Nephron progenitor cell (in vitro differentiated cells): ENCODE data around the gene SERPINA4.

Experiments used
- DNase-seq: peaks from one replicate; pipeline ENCODE4 v3.0.0; 2021
- H3K27ac Mint-ChIP-seq: 2 replicates; pipeline ENCODE4 v1.8.0; 2021; ENCODE audit warnings: mild to moderate bottlenecking, moderate library complexity, mixed read lengths
- H3K27me3 Mint-ChIP-seq: 2 replicates; pipeline ENCODE4 v1.8.0; 2021; ENCODE audit warnings: mild to moderate bottlenecking, low read depth, mixed read lengths; ENCODE audit not compliant: poor library complexity
- H3K36me3 Mint-ChIP-seq: 2 replicates; pipeline ENCODE4 v1.8.0; 2021; ENCODE audit warnings: low read depth, mixed read lengths
- H3K4me1 Mint-ChIP-seq: 2 replicates; pipeline ENCODE4 v1.8.0; 2021; ENCODE audit warnings: mixed read lengths
- H3K4me3 Mint-ChIP-seq: 2 replicates; pipeline ENCODE4 v1.8.0; 2021; ENCODE audit warnings: mild to moderate bottlenecking, moderate library complexity, mixed read lengths
- H3K9me3 Mint-ChIP-seq: 2 replicates; pipeline ENCODE4 v1.8.0; 2021; ENCODE audit warnings: mild to moderate bottlenecking, moderate library complexity, mixed read lengths
- CTCF ChIP-seq: fragments of 200-600 bp; sonication (generic); IDR thresholded peaks from 2 replicates; pipeline ENCODE4 v1.5.0; 2021; ENCODE audit warnings: antibody characterized with exemption

SERPINA4 gene

GRCh38 chr14:94531187-94531586 is 30.1 kb upstream of the SERPINA4 start:
- no peak for DNase-seq

GRCh38 chr14:94532447-94532846 is 28.8 kb upstream of the SERPINA4 start:
- Mint-ChIP-seq H3K36me3 (no peaks in the 10 kb centered on the region), H3K27ac (no peak overlapping the region), H3K4me3 (no peak overlapping the region), H3K27me3 (peaks cover 15% of the 10 kb centered on the region), H3K4me1 (no peaks in the 10 kb centered on the region), H3K9me3 (peaks cover 16% of the 10 kb centered on the region)
- no peak for DNase-seq
- TF ChIP-seq CTCF, result no peak

More at GRCh38 chr14:94531187-94531586, 30.1 kb upstream of the SERPINA4 start:
- Mint-ChIP-seq H3K27me3 (peaks cover 7% of the 10 kb centered on the region), H3K36me3 (no peaks in the 10 kb centered on the region), H3K4me1 (no peaks in the 10 kb centered on the region), H3K27ac (no peak overlapping the region), H3K4me3 (no peak overlapping the region), H3K9me3 (peaks cover 26% of the 10 kb centered on the region)
- no peak for TF ChIP-seq CTCF

GRCh38 chr14:94535506-94535905 is 25.7 kb upstream of the SERPINA4 start:
- no peak for TF ChIP-seq CTCF
- Mint-ChIP-seq H3K4me3 (no peak overlapping the region), H3K27ac (no peak overlapping the region), H3K4me1 (peaks cover 15% of the 10 kb centered on the region), H3K36me3 (no peaks in the 10 kb centered on the region), H3K27me3 (peaks cover 10% of the 10 kb centered on the region), H3K9me3 (peaks cover 4% of the 10 kb centered on the region)
- DNase-seq, result no peak

- H3K27ac Mint-ChIP-seq, result no peak overlapping the region
- H3K9me3 Mint-ChIP-seq, result peaks cover 4% of the 10 kb centered on the region
- no peak for TF ChIP-seq CTCF
- H3K36me3 Mint-ChIP-seq, result no peaks in the 10 kb centered on the region
- DNase-seq, result no peak
- H3K27me3 Mint-ChIP-seq, result peaks cover 10% of the 10 kb centered on the region
- H3K4me3 Mint-ChIP-seq, result no peak overlapping the region
- peaks cover 20% of the 10 kb centered on the region for H3K4me1 Mint-ChIP-seq
Observed at GRCh38 chr14:94536836-94537235, 24.4 kb upstream of the SERPINA4 start.

- DNase-seq, result no peak
- Mint-ChIP-seq H3K27ac (no peak overlapping the region), H3K4me3 (no peak overlapping the region), H3K36me3 (no peaks in the 10 kb centered on the region), H3K4me1 (peaks cover 20% of the 10 kb centered on the region), H3K27me3 (peaks cover 14% of the 10 kb centered on the region), H3K9me3 (peaks cover 4% of the 10 kb centered on the region)
- no peak for TF ChIP-seq CTCF
Observed at GRCh38 chr14:94538070-94538740, 23.0 kb upstream of the SERPINA4 start.

GRCh38 chr14:94539181-94539580 is 22.1 kb upstream of the SERPINA4 start:
- H3K4me1 Mint-ChIP-seq, result peaks cover 20% of the 10 kb centered on the region
- no peak for TF ChIP-seq CTCF
- no peak overlapping the region for H3K27ac Mint-ChIP-seq
- no peak for DNase-seq
- peaks cover 18% of the 10 kb centered on the region for H3K27me3 Mint-ChIP-seq
- no peak overlapping the region for H3K4me3 Mint-ChIP-seq
- peaks cover 4% of the 10 kb centered on the region for H3K9me3 Mint-ChIP-seq
- no peaks in the 10 kb centered on the region for H3K36me3 Mint-ChIP-seq
